WERI-Rb-1 (cell line): ENCODE results near the gene CRMP1.
"Not testable (repeated sequence)": the region's sequence is repeated elsewhere in the genome, so short reads cannot be mapped to it uniquely, and the experiment has no call there.

Experiments
- DNase-seq: peaks from one replicate; pipeline ENCODE4 v3.0.0-alpha.2; 2020
- H3K27ac ChIP-seq: fragments of 250-450 bp; sonication (Bioruptor Pico); 2 replicates; pipeline ENCODE4 v1.5.1; 2020; ENCODE audit warnings: mild to moderate bottlenecking, moderate library complexity
- H3K27me3 ChIP-seq: fragments of 250-450 bp; sonication (Bioruptor Pico); 2 replicates; pipeline ENCODE4 v1.5.1; 2021; ENCODE audit warnings: mild to moderate bottlenecking, low read depth, moderate library complexity; ENCODE audit not compliant: insufficient read depth, severe bottlenecking
- H3K36me3 ChIP-seq: fragments of 250-450 bp; sonication (Bioruptor Pico); 2 replicates; pipeline ENCODE4 v1.5.1; 2020; ENCODE audit warnings: mild to moderate bottlenecking, moderate library complexity
- H3K4me3 ChIP-seq: 2 replicates; pipeline ENCODE4 v1.5.1; 2011; ENCODE audit warnings: low read depth, mild to moderate bottlenecking, control low read depth, low read length
- H3K9me3 ChIP-seq: fragments of 250-450 bp; sonication (Bioruptor Pico); 2 replicates; pipeline ENCODE4 v1.5.1; 2021; ENCODE audit warnings: mild to moderate bottlenecking, moderate library complexity; ENCODE audit not compliant: severe bottlenecking
- CTCF ChIP-seq: IDR thresholded peaks from 2 replicates; pipeline ENCODE4 v1.5.1; 2011; ENCODE audit warnings: low read depth, mild to moderate bottlenecking, control low read depth, inconsistent platforms, low read length

CRMP1 gene

GRCh38 chr4:5866841-5867813 is 25.8 kb downstream of the CRMP1 start:
- no peak overlapping the region for H3K4me3 ChIP-seq
- H3K36me3 ChIP-seq: peaks cover 91% of the 10 kb centered on the region
- no peak for TF ChIP-seq CTCF
- no peak for DNase-seq
- no peaks in the 10 kb centered on the region for H3K9me3 ChIP-seq
- H3K27ac ChIP-seq: no peak overlapping the region
- H3K27me3 ChIP-seq: no peaks in the 10 kb centered on the region

- Histone ChIP-seq H3K9me3 (no peaks in the 10 kb centered on the region), H3K36me3 (peaks cover 91% of the 10 kb centered on the region), H3K27me3 (no peaks in the 10 kb centered on the region)
These were observed 26.8 kb downstream of the CRMP1 start for GRCh38 chr4:5865896-5866599.

GRCh38 chr4:5863461-5864113 is 29.3 kb downstream of the CRMP1 start:
- DNase-seq: no peak
- TF ChIP-seq CTCF: no peak
- H3K36me3 ChIP-seq: peaks cover 93% of the 10 kb centered on the region
- no peak overlapping the region for H3K4me3 ChIP-seq
- no peaks in the 10 kb centered on the region for H3K27me3 ChIP-seq
- H3K27ac ChIP-seq: no peak overlapping the region
- H3K9me3 ChIP-seq: no peaks in the 10 kb centered on the region

More at GRCh38 chr4:5865896-5866599, 26.8 kb downstream of the CRMP1 start:
- Histone ChIP-seq H3K4me3 (no peak overlapping the region), H3K27ac (peak overlapping the region; percentile 16; the same call in 1 of the 2 replicates)
- DNase-seq: no peak
- no peak for TF ChIP-seq CTCF

- TF ChIP-seq CTCF: no peak
- H3K27ac ChIP-seq: no peak overlapping the region
- H3K9me3 ChIP-seq: no peaks in the 10 kb centered on the region
- DNase-seq: no peak
- H3K27me3 ChIP-seq: no peaks in the 10 kb centered on the region
- no peak overlapping the region for H3K4me3 ChIP-seq
- H3K36me3 ChIP-seq: peaks cover 94% of the 10 kb centered on the region
These were observed 34.7 kb downstream of the CRMP1 start for GRCh38 chr4:5858020-5858769.

- TF ChIP-seq CTCF: no peak
- no peaks in the 10 kb centered on the region for H3K9me3 ChIP-seq
- H3K27me3 ChIP-seq: no peaks in the 10 kb centered on the region
These were observed 35.7 kb downstream of the CRMP1 start for GRCh38 chr4:5857199-5857598.

GRCh38 chr4:5856362-5856761 is 36.5 kb downstream of the CRMP1 start:
- not testable (repeated sequence) for DNase-seq, H3K27ac ChIP-seq, H3K27me3 ChIP-seq, H3K4me3 ChIP-seq, H3K9me3 ChIP-seq
- H3K36me3 ChIP-seq: peaks cover 93% of the 10 kb centered on the region

More at GRCh38 chr4:5857199-5857598, 35.7 kb downstream of the CRMP1 start:
- H3K27ac ChIP-seq: no peak overlapping the region
- peaks cover 93% of the 10 kb centered on the region for H3K36me3 ChIP-seq
- no peak for DNase-seq
- no peak overlapping the region for H3K4me3 ChIP-seq
